ES-I3 (cell line): ENCODE data around the gene EML6.

ENCODE experiments used
- H3K36me3 ChIP-seq: 2 replicates; pipeline ENCODE4 v1.6.1; 2013; ENCODE audit warnings: mild to moderate bottlenecking, low read length, control low read depth, moderate library complexity; ENCODE audit not compliant: insufficient read depth
- H3K4me1 ChIP-seq: 2 replicates; pipeline ENCODE4 v1.6.1; 2013; ENCODE audit warnings: mild to moderate bottlenecking, control low read depth, low read length; ENCODE audit not compliant: insufficient read depth
- H3K9ac ChIP-seq: 2 replicates; pipeline ENCODE4 v1.6.1; 2013; ENCODE audit warnings: low read depth, mild to moderate bottlenecking, low read length, moderate library complexity
- H3K9me3 ChIP-seq: 2 replicates; pipeline ENCODE4 v1.6.1; 2013; ENCODE audit warnings: mild to moderate bottlenecking, low read length, moderate library complexity; ENCODE audit not compliant: control insufficient read depth, insufficient read depth

EML6 gene

DNA sequence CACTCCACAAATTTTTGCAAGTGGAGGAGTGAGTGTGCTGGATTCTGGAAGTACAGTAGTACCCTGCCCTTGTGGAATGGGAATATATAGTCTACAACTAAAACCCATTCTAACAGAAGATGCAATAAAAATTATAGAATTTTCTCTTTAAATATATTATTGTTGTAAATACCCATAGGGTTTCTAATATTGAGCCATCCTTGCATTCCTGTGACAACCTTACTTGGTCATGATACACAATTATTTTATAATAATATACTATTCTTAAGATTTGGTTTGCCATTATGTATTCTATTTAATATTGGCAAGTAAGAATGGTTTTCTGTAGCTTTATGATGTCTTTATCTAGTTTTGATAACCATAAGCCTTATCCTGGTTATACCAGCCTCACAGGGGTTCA lies 52.2 kb downstream of the EML6 start:
- Histone ChIP-seq H3K9ac (no peak overlapping the region), H3K4me1 (no peaks in the 10 kb centered on the region), H3K9me3 (peaks cover 5% of the 10 kb centered on the region), H3K36me3 (no peaks in the 10 kb centered on the region)

DNA sequence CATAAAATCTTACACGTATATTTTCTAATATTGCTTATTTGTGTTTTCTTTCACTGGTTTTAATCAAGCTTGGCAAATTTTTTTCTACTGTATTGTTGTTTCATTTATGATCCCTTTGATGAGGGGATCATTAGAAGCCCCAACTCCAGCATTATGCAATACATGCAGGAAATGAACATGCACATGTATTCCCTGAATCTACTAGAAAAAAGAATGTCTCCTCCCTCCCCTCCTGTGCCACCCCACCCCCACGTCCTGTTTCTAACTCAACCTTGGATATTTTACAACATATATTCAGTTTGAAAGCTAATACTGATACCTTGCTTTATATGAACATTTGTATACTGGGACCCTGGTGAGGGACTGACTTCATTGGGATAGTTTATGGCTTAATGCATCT lies 53.0 kb downstream of the EML6 start:
- no peaks in the 10 kb centered on the region for H3K4me1 ChIP-seq
- no peaks in the 10 kb centered on the region for H3K36me3 ChIP-seq
- H3K9me3 ChIP-seq = peaks cover 5% of the 10 kb centered on the region
- no peak overlapping the region for H3K9ac ChIP-seq

DNA sequence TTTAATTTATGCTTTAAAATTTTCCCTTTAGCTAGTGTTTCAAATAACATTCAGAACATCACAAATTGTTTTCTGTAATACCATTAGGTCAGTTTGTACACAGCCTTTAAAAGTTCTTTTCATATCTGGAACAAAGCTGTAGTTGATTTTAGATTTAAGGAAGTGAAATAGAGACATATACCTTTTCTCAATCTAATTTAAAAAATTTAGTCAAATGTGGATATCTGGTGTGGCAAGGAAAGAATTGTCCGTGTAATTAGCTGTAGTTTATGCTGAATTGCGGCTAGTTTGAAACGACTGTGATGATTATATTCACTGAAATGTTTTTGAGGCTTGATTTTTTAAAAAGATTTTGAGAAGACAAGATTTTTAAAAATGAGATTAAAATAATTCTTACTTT lies 59.9 kb downstream of the EML6 start:
- Histone ChIP-seq H3K9ac (no peak overlapping the region), H3K4me1 (no peaks in the 10 kb centered on the region), H3K9me3 (no peaks in the 10 kb centered on the region), H3K36me3 (no peaks in the 10 kb centered on the region)

DNA sequence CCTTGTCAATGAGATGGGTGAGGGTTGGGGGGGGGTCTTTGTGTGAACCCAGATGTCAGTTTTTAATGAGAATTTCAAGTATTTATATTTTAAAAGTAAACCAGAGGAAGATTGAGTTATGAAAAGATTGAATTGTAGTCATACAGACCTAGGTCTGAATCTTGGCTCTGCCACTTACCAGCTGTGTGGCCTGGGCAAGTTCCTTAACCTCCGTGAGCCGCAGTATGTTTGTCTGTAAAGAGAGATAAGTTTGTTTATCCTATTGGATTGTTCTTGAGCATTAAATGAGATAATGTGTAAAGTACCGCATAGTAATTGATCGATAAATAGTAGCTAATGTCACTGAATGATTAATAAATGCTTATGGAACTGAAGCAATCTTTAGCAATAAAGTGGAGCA lies 63.8 kb downstream of the EML6 start:
- Histone ChIP-seq H3K4me1 (no peaks in the 10 kb centered on the region), H3K36me3 (no peaks in the 10 kb centered on the region), H3K9me3 (no peaks in the 10 kb centered on the region), H3K9ac (no peak overlapping the region)

DNA sequence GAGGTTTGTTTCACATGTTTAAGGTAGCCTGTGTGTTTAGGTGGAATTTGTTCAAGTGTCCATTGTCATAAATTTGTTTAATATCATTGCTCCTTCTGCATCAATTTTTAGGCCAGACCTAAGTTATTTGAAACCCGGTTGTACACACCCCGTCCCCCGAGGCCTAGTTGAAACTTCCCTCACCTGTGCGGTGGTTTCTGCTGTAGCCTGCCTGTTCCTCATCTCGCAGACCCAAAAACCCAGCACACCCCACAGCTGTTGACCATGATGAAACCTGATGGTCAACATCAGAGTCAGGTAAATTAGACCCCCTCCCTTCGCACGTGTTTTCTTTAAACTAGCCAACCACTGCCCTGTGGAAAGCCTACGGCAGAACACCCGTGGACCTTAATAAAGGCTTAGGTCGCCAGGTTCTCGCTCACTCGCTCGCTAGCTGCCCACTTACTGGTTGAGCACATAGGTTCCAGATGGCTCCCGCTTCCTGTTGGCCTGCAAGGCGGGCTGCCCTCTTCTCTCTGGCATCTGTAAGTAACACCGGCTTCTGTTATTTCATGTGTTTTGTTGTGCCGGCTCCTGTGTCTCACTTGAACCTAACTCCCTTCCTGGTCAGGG lies 64.4 kb downstream of the EML6 start:
- Histone ChIP-seq H3K36me3 (no peaks in the 10 kb centered on the region), H3K9me3 (no peaks in the 10 kb centered on the region), H3K4me1 (no peaks in the 10 kb centered on the region), H3K9ac (no peak overlapping the region)

DNA sequence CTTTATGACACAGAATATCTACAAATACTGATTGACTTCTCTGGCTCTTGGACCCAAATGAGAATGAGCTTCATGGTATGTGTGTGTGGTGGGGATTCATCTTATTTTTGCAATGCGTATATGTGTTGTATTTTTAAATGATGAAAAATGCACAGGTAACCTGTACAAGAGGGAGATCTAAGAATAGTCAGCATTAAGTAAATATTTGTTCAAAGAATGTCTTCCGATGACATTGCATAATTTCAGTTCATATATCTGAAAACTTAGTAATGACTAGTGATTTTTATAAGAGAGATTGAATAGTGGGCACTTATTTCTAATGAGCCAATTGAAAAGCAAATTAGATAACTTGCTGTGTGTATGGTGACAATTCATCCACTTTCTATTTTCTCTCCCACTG lies 66.4 kb downstream of the EML6 start:
- Histone ChIP-seq H3K9me3 (no peaks in the 10 kb centered on the region), H3K4me1 (no peaks in the 10 kb centered on the region), H3K9ac (no peak overlapping the region)

DNA sequence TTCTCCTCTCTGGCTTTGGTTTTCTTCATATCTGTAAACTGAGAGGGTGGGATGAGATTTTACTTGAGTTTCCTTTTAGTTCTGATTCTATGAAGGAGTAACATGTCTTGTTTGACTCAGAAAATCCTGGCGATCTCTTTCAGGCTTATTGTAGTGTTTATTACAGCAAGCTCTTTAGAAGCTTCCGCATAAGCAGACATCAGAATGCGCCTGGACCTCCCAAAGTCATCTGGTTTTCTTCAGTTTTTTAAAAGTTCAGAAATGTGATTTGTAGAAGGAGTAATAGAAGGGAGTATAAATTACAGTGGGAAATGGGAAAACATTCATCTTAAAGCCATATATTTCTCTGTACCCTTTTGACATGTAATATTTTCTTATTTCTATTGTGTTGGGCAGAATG lies 68.4 kb downstream of the EML6 start:
- Histone ChIP-seq H3K9ac (no peak overlapping the region), H3K36me3 (no peaks in the 10 kb centered on the region)

More for the DNA sequence above, 66.4 kb downstream of the EML6 start:
- H3K36me3 ChIP-seq = no peaks in the 10 kb centered on the region

DNA sequence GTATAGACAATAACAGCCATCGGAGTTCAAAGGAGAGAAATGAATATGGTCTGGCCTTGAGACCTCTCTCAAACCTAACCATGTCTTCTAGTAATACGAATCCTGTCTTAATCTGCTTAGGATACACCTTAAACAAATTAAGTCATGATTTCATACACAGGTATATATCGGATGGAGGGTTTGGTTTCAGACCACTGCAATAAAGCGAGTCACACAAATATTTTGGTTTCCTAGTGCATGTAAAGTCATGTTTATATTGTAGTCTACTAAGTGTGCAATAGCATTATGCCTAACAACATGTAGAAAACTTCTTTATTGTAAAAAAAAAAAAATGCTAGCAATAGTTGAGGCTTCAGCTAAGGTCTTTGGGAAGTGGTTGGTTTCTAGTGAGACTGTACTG lies 73.8 kb downstream of the EML6 start:
- Histone ChIP-seq H3K36me3 (no peaks in the 10 kb centered on the region), H3K4me1 (no peaks in the 10 kb centered on the region), H3K9me3 (no peaks in the 10 kb centered on the region), H3K9ac (no peak overlapping the region)

More for the DNA sequence above, 68.4 kb downstream of the EML6 start:
- Histone ChIP-seq H3K4me1 (no peaks in the 10 kb centered on the region), H3K9me3 (no peaks in the 10 kb centered on the region)

DNA sequence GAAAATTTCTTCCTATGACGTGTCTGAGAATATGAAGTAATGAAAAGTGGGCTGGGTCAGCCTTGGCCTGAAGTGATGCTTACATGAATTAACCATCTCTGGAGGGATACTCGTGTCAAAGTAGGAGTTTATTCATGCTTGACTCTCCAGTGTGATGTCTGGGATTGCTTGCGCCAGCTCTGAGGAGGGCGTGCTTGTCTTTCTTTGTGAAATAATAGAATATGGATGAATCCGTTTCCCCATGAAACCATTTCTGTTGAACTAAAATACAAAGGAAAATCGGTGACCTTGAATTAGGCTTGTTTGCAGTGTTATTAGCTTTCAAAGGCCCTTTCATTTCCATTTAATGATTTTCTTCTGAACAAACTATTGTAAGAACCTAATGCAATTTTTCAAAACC lies 77.9 kb downstream of the EML6 start:
- H3K4me1 ChIP-seq = no peaks in the 10 kb centered on the region
- no peak overlapping the region for H3K9ac ChIP-seq
- no peaks in the 10 kb centered on the region for H3K9me3 ChIP-seq
- no peaks in the 10 kb centered on the region for H3K36me3 ChIP-seq

DNA sequence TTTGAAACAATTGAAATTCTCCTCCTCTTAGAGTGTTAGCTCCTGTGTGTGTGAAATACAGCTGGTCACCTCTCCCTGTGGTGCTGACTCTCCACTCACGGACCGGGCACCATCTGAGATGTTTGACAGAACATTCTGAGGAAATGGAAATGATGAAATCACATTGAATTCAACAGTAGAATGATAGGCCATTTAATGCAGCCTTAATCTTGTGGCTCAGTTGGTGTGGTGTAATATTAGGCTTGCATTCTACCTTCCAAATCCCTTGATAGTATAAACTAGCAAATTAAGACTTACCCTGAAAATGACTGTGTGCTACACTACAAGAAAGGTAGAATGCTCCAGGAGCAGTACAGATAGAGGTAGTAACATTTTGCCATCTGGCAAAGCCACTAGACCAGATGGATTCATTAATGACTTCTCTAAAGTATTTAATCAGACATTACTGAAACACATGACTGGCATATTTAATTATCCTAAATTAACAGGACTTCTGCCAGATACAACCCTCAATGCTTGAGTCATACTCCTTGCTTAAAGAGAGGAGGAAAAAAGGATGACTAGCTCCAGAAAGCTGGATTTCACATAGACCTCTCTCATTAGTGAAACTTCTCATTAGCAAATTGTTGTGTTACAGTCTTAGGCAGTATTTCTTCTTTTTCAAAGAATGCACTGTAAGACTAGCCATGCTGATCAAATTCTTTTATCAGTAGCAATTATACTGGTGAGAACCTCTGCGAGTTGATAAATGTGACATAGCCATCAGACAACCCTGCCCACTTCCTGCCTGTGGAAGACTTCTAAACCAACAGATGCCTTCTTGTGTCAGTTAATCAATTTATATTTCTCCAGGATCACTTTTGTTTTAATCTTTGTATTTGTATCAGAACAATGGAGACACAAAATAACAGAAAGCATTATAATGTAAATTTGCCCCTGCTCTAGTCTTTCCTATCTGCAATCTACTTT lies 80.6 kb downstream of the EML6 start:
- no peaks in the 10 kb centered on the region for H3K36me3 ChIP-seq
- no peaks in the 10 kb centered on the region for H3K4me1 ChIP-seq
- no peaks in the 10 kb centered on the region for H3K9me3 ChIP-seq
- no peak overlapping the region for H3K9ac ChIP-seq

DNA sequence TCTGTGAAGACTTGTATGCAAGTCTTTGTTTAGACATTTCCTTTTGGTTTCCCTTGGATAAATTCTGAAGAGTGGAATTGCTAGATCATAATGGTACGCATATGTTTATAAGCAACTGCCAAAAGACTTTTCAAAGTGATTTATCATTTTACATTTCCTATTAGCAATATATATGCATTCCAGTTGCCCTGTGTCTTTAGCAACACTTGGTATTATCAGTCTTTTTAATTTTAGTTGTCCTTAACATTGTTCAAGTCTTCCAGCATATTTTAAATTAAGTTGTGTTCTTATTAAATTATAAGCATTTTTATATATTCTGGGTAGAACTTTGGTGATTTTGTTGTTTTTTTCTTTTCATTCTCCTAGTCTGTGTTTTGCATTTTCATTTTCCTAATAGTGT lies 81.8 kb downstream of the EML6 start:
- no peaks in the 10 kb centered on the region for H3K9me3 ChIP-seq
- H3K9ac ChIP-seq = no peak overlapping the region
- no peaks in the 10 kb centered on the region for H3K36me3 ChIP-seq
- no peaks in the 10 kb centered on the region for H3K4me1 ChIP-seq

DNA sequence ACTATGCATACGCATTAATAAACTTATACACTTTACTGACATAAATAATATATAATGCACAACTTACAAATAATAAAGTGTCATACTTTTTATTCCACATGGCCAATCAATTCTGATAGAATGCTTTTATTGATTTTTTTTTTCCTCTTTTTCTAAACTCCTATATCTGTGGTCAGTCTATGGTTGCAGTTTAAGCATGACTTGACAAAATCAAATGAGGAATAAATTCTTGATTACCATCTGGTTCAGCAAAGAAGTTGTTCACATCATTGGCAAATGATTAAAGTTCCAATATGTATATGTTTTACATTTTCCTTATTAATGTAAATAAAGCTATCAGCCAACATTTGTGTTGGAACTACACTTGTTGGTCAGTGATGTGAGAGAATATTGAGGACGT lies 83.5 kb downstream of the EML6 start:
- Histone ChIP-seq H3K9ac (no peak overlapping the region), H3K36me3 (no peaks in the 10 kb centered on the region), H3K4me1 (no peaks in the 10 kb centered on the region), H3K9me3 (no peaks in the 10 kb centered on the region)

DNA sequence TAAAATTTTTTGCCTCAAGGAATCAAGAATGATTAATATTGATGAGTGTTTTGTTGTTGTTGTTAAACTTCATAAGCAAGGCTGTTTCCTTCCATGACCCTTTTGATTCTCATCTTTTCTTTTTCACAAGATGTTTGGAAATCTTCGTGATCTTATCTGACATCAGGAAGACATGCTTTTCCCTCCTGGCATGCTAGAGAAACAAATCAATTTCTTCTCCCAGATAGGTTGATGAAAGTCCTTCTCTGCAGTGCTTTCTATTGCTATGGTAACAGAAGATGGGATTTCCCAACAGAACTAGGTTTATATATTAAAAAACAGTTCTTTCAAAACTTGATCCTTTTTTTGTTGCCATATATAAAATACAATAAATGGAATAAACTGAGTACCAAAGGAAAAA lies 85.2 kb downstream of the EML6 start:
- Histone ChIP-seq H3K9me3 (no peaks in the 10 kb centered on the region), H3K9ac (no peak overlapping the region), H3K4me1 (no peaks in the 10 kb centered on the region), H3K36me3 (no peaks in the 10 kb centered on the region)

DNA sequence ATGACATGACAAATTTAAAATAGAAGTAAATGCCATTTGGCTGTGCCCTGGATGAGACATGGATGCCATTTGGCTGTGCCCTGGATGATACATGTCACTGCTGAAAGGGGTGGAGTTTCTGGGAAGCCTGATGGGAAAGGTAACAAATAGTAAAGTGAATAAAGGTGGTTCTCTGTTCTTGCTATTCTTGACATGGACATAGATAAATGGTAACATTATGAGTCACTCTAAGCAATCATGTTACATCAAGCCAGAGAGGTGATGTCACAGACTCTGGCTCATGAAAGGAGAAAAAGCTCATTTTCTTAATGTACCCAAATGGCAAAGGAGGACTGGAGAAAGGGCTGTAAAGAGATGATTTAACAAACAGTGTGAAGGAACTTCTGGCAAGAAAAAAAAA lies 86.4 kb downstream of the EML6 start:
- Histone ChIP-seq H3K36me3 (no peaks in the 10 kb centered on the region), H3K9me3 (no peaks in the 10 kb centered on the region), H3K9ac (no peak overlapping the region), H3K4me1 (no peaks in the 10 kb centered on the region)

DNA sequence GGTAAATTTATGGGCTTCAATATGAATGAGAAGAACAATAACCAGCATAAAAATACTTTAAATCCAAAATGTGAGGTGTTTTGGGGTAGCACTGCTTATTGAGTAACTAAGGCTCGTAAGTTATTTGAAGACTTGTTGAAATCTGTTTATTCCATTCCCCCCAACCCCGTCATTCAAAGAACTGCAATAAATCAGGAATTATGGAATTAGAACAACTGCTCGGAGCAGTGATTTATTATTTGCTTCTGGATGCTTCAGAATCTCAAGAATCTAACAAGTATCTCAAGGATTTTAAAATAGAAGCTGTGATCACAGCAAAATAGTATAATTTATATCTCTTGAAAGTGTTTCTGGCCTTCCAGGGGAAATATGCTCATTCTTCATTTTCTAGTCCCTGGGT lies 86.8 kb downstream of the EML6 start:
- H3K36me3 ChIP-seq = no peaks in the 10 kb centered on the region
- H3K9ac ChIP-seq = no peak overlapping the region
- no peaks in the 10 kb centered on the region for H3K9me3 ChIP-seq
- no peaks in the 10 kb centered on the region for H3K4me1 ChIP-seq
